OCI-LY1 (cell line): ENCODE data around the gene SEPHS2.
A peak's percentile ranks its signal among the peaks of the same experiment; 100 is the strongest.

Experiments used
- H2AFZ ChIP-seq: fragments of 200-600 bp; sonication (generic), shearing (Covaris generic); 2 replicates; pipeline ENCODE4 v1.6.0; 2014; ENCODE audit warnings: antibody characterized with exemption, mild to moderate bottlenecking, low read length
- H3F3A ChIP-seq: fragments of 200-600 bp; sonication (generic), shearing (Covaris generic); 2 replicates; pipeline ENCODE4 v1.6.0; 2014; ENCODE audit warnings: mild to moderate bottlenecking, antibody characterized with exemption, low read length, moderate library complexity; ENCODE audit not compliant: insufficient read depth
- H3K27ac ChIP-seq: fragments of 200-600 bp; sonication (generic); 2 replicates; pipeline ENCODE4 v1.5.1; 2014; ENCODE audit warnings: low read length, mixed run types, mild to moderate bottlenecking, low read depth; ENCODE audit not compliant: poor library complexity, severe bottlenecking
- H3K27me3 ChIP-seq: fragments of 200-600 bp; sonication (generic); 2 replicates; pipeline ENCODE4 v1.6.0; 2014; ENCODE audit warnings: antibody characterized with exemption, mild to moderate bottlenecking, low read length, moderate library complexity; ENCODE audit not compliant: insufficient read depth
- H3K36me3 ChIP-seq: fragments of 200-600 bp; sonication (generic); 2 replicates; pipeline ENCODE4 v1.6.1; 2014; ENCODE audit warnings: mild to moderate bottlenecking, antibody characterized with exemption, low read length, moderate library complexity, mixed read lengths; ENCODE audit not compliant: insufficient read depth
- H3K4me1 ChIP-seq: fragments of 200-600 bp; sonication (generic); 2 replicates; pipeline ENCODE4 v1.5.1; 2014; ENCODE audit warnings: mild to moderate bottlenecking, low read length, moderate library complexity; ENCODE audit not compliant: insufficient read depth, severe bottlenecking
- H3K4me2 ChIP-seq: fragments of 200-600 bp; sonication (generic), shearing (Covaris generic); 2 replicates; pipeline ENCODE4 v1.6.1; 2014; ENCODE audit warnings: low read length
- H3K4me3 ChIP-seq: fragments of 200-600 bp; sonication (generic); 2 replicates; pipeline ENCODE4 v1.5.1; 2014; ENCODE audit warnings: low read length, low read depth, mild to moderate bottlenecking, mixed read lengths; ENCODE audit not compliant: poor library complexity, severe bottlenecking
- H3K79me2 ChIP-seq: fragments of 200-600 bp; shearing (Covaris generic); 2 replicates; pipeline ENCODE4 v1.6.1; 2016; ENCODE audit warnings: mixed run types, low read length, mixed read lengths; ENCODE audit not compliant: insufficient read depth
- H3K9ac ChIP-seq: fragments of 200-600 bp; sonication (generic), shearing (Covaris generic); 2 replicates; pipeline ENCODE4 v1.6.1; 2014; ENCODE audit warnings: mild to moderate bottlenecking, low read length, mixed read lengths
- H3K9me2 ChIP-seq: fragments of 200-600 bp; sonication (generic), shearing (Covaris generic); 2 replicates; pipeline ENCODE4 v1.6.1; 2014; ENCODE audit warnings: low read depth, mild to moderate bottlenecking, low read length, mixed read lengths
- H3K9me3 ChIP-seq: fragments of 200-600 bp; shearing (Covaris generic); 2 replicates; pipeline ENCODE4 v1.6.1; 2014; ENCODE audit warnings: low read length, mixed read lengths
- H4K20me1 ChIP-seq: fragments of 200-600 bp; sonication (generic), shearing (Covaris generic); 2 replicates; pipeline ENCODE4 v1.6.0; 2016; ENCODE audit warnings: mild to moderate bottlenecking, low read length; ENCODE audit not compliant: insufficient read depth
- EZH2 ChIP-seq: fragments of 200-600 bp; sonication (generic), shearing (Covaris generic); IDR thresholded peaks from 2 replicates; pipeline ENCODE4 v1.8.0; 2017; ENCODE audit warnings: borderline replicate concordance, mixed run types, mild to moderate bottlenecking, antibody characterized with exemption, low read length, moderate library complexity, mixed read lengths
- TF ChIP-seq, protein P1 (sequence below): fragments of 200-600 bp; sonication (generic), shearing (Covaris generic); IDR thresholded peaks from 2 replicates; pipeline ENCODE4 v1.5.1; 2017; ENCODE audit warnings: mild to moderate bottlenecking, antibody characterized with exemption, low read length, moderate library complexity, mixed read lengths

SEPHS2 gene

DNA sequence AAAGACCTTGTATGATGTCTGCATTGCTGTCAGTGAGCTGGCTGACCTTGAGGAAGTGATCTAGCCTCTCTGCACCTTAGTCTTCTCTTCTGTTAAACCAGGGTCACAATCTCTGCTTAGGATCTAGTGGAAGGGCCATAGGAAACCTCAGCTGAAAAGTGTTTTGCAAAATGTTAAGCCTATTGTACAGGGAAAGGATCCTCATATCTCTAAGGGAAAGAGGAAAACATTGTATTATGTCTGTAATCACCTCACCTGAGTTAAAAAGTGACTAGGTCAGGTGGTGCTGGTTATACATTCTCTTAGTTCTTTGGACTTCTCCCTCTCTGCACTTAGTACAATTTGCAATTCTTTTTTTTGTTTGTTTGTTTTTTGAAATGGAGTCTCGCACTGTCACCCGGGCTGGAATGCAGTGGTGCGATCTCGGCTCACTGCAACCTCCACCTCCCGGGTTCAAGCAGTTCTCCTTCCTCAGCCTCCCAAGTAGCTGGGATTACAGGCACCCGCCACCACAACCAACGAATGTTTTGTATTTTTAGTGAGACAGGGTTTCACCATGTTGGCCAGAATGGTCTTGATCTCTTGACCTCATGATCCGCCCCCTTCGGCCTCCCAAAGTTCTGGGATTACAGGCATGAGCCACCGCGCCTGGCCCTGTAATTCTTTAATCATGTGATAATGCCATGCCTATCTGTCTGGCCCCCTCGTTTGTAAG is 2.0 kb upstream of the SEPHS2 start:
- H4K20me1 ChIP-seq, result no peaks in the 10 kb centered on the region
- no peak overlapping the region for H3K4me3 ChIP-seq
- H3K9ac ChIP-seq, result no peak overlapping the region
- H3K36me3 ChIP-seq, result peaks cover 25% of the 10 kb centered on the region
- H3K9me3 ChIP-seq, result peaks cover 8% of the 10 kb centered on the region; the same call in 1 of the 2 replicates
- no peaks in the 10 kb centered on the region for H3K27me3 ChIP-seq
- peaks cover 6% of the 10 kb centered on the region; the same call in 1 of the 2 replicates for H3F3A ChIP-seq
- H3K9me2 ChIP-seq, result no peaks in the 10 kb centered on the region
- H2AFZ ChIP-seq, result no peak overlapping the region
- H3K27ac ChIP-seq, result no peak overlapping the region
- TF ChIP-seq, protein P1, sequence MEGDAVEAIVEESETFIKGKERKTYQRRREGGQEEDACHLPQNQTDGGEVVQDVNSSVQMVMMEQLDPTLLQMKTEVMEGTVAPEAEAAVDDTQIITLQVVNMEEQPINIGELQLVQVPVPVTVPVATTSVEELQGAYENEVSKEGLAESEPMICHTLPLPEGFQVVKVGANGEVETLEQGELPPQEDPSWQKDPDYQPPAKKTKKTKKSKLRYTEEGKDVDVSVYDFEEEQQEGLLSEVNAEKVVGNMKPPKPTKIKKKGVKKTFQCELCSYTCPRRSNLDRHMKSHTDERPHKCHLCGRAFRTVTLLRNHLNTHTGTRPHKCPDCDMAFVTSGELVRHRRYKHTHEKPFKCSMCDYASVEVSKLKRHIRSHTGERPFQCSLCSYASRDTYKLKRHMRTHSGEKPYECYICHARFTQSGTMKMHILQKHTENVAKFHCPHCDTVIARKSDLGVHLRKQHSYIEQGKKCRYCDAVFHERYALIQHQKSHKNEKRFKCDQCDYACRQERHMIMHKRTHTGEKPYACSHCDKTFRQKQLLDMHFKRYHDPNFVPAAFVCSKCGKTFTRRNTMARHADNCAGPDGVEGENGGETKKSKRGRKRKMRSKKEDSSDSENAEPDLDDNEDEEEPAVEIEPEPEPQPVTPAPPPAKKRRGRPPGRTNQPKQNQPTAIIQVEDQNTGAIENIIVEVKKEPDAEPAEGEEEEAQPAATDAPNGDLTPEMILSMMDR, result no peak
- no peak for TF ChIP-seq EZH2
- peaks cover 48% of the 10 kb centered on the region for H3K4me1 ChIP-seq
- H3K79me2 ChIP-seq, result peaks cover 9% of the 10 kb centered on the region
- H3K4me2 ChIP-seq, result no peak overlapping the region

DNA sequence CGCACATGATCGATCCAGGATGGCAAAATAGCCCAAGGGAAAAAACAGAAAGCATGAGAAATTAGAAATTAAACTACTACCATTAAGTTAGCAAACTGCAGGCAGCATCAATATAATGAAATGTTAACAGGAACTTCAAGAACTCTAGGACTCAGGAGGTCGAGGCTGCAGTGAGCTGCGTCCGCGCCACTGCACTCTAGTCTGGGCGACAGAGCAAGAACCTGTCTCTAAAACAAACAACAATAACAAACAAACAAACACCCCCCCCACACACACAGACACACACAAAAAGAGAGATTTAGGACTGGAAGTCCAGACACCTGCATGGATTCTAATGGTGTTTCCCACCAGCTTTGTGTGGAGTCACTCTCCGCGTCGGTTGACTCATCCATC is 525 bp upstream of the SEPHS2 start:
- peak overlapping the region; percentile 92 for H3K4me3 ChIP-seq

DNA sequence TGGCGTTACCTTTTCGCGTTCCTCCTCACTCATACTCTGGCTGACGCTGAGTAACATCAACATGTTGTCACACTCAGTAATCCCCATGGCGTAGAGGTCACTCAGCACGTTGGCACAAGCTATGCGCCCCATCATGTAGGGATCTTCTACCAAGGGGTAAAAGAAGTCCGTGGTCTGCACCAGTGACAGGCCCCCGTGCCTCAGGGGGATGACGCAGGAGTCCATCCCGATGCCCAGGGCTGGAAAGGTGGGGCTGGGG is 596 bp downstream of the SEPHS2 start:
- Histone ChIP-seq H4K20me1 (no peaks in the 10 kb centered on the region), H3K27ac (peak overlapping the region; percentile 65), H3K4me3 (peak overlapping the region; percentile 92), H2AFZ (no peak overlapping the region), H3K4me2 (peak overlapping the region; percentile 84), H3K36me3 (peaks cover 25% of the 10 kb centered on the region), H3K9me3 (peaks cover 8% of the 10 kb centered on the region; the same call in 1 of the 2 replicates), H3K4me1 (peaks cover 36% of the 10 kb centered on the region), H3K79me2 (peaks cover 9% of the 10 kb centered on the region), H3K9ac (peak overlapping the region; percentile 95), H3K9me2 (no peaks in the 10 kb centered on the region), H3K27me3 (no peaks in the 10 kb centered on the region), H3F3A (no peaks in the 10 kb centered on the region; the same call in 1 of the 2 replicates)
- TF ChIP-seq EZH2, result no peak
- TF ChIP-seq, protein P1, result no peak

More for the DNA sequence above, 525 bp upstream of the SEPHS2 start:
- Histone ChIP-seq H3K9me3 (peaks cover 8% of the 10 kb centered on the region; the same call in 1 of the 2 replicates), H3K9me2 (no peaks in the 10 kb centered on the region), H2AFZ (peak overlapping the region; percentile 90), H3K79me2 (peaks cover 9% of the 10 kb centered on the region), H3K9ac (peak overlapping the region; percentile 95), H3K4me2 (peak overlapping the region; percentile 84), H4K20me1 (no peaks in the 10 kb centered on the region), H3K27me3 (no peaks in the 10 kb centered on the region), H3K27ac (peak overlapping the region; percentile 65), H3F3A (peaks cover 2% of the 10 kb centered on the region; the same call in 1 of the 2 replicates), H3K4me1 (peaks cover 41% of the 10 kb centered on the region), H3K36me3 (peaks cover 25% of the 10 kb centered on the region)
- TF ChIP-seq, protein P1, result no peak
- TF ChIP-seq EZH2, result no peak
